Body of pancreas (tissue), 4 donors: ENCODE measurements around the gene MYH11. TPM values are rescaled to one million over a fixed set of nuclear protein-coding genes. Genes with fewer than 3 reads are reported as not detected.

Experiments used
- ATAC-seq: fragments of 150-250 bp; one replicate; pipeline ENCODE4 v1.9.1; 2016
- DNase-seq, 4 donors: peaks; one replicate each; pipeline ENCODE4 v3.0.0-alpha.2; 2019
- H3K27ac ChIP-seq, 4 donors: fragments of 200-600 bp; sonication (generic); 1 replicate in 3 of 4; 2 replicates in 1 of 4; pipeline versions ENCODE4 v1.5.1 to v1.6.1; 2016 to 2019; ENCODE audit warnings: mild to moderate bottlenecking in 1 of 4, mixed read lengths in 1 of 4, moderate library complexity in 1 of 4
- H3K27me3 ChIP-seq, 2 donors: fragments of 200-600 bp; sonication (generic); one replicate each; pipeline ENCODE4 v1.6.0; 2016; ENCODE audit warnings: mild to moderate bottlenecking in 1 of 2
- H3K36me3 ChIP-seq, 2 donors: fragments of 200-600 bp; sonication (generic); replicated peaks in 1 of 2; 2 replicates each; pipeline ENCODE4 v1.5.1; 2016; ENCODE audit warnings: low read depth in 2 of 2; ENCODE audit not compliant: insufficient read depth in 1 of 2
- H3K4me1 ChIP-seq: fragments of 200-600 bp; sonication (generic); one replicate; pipeline ENCODE4 v1.6.0; 2016
- H3K4me3 ChIP-seq, 2 donors: fragments of 200-600 bp; sonication (generic); 1 replicate in 1 of 2; 2 replicates in 1 of 2; pipeline ENCODE4 v1.5.1; 2016 to 2019
- H3K9me3 ChIP-seq, 3 donors: fragments of 200-600 bp; sonication (generic); 1 replicate in 2 of 3; 2 replicates in 1 of 3; pipeline ENCODE4 v1.5.1; 2016
- CTCF ChIP-seq, 7 experiments: fragments of 450-650 bp in 4 of 7; fragments of 200-600 bp in 3 of 7; sonication (generic) in 3 of 7; IDR thresholded peaks; one replicate each; pipeline ENCODE4 v1.5.1; 2016 to 2019; ENCODE audit warnings: antibody characterized with exemption in 7 of 7
- POLR2A ChIP-seq, 3 donors: fragments of 450-650 bp; IDR thresholded peaks; one replicate each; pipeline ENCODE4 v1.6.1; 2016; ENCODE audit warnings: antibody characterized with exemption in 3 of 3, mild to moderate bottlenecking in 2 of 3
- WGBS, 2 donors: methylation state at CpG; one replicate each; pipeline ENCODE4 v1.1.5; 2017; 5-methylcytosine and 5-hydroxymethylcytosine counted together
- intact Hi-C: fragments of 100-400 bp; cut with DNase I; formaldehyde crosslinking; loops from one replicate; pipeline ENCODE4 v1.15.1; 2023
- total RNA-seq, 2 donors: library from RNA; depleted of rRNA; stranded (reverse); fragments of >200 nt; gene quantifications; one replicate each; pipeline ENCODE4 v1.1.0, GENCODE V29; 2016

MYH11 gene
- total RNA-seq, 2 donors from 2014 or later = 14.2 to 19.7 TPM

GRCh38 chr16:15752717-15753488 is 103.9 kb downstream of the MYH11 start:
- Histone ChIP-seq H3K36me3 (no peaks in the 10 kb centered on the region), H3K9me3 (no peaks in the 10 kb centered on the region), H3K27ac (no peak overlapping the region), H3K4me3 (no peak overlapping the region), H3K4me1 (no peaks in the 10 kb centered on the region), H3K27me3 (no peaks in the 10 kb centered on the region)
- intact Hi-C loops = no loop called here
- WGBS, 2 donors = 77 to 79% methylated on average over 6 to 12 of the region's 12 CpGs
- TF ChIP-seq CTCF (IDR thresholded peaks at IDR 0.05) = no peak
- DNase-seq (no peak), ATAC-seq (no peak)

GRCh38 chr16:15751940-15752339 is 104.9 kb downstream of the MYH11 start:
- ATAC-seq (no peak), DNase-seq (no peak)
- Histone ChIP-seq H3K27ac (no peak overlapping the region), H3K4me3 (no peak overlapping the region), H3K36me3 (no peaks in the 10 kb centered on the region), H3K27me3 (no peaks in the 10 kb centered on the region), H3K9me3 (no peaks in the 10 kb centered on the region), H3K4me1 (no peaks in the 10 kb centered on the region)
- 86% methylated on average over 6 to 7 of the region's 7 CpGs for WGBS, 2 donors
- intact Hi-C loops = no loop called here
- no peak for TF ChIP-seq POLR2A (IDR thresholded peaks at IDR 0.05)

- DNase-seq = no peak
- Histone ChIP-seq H3K4me3 (no peak overlapping the region), H3K27ac (no peak overlapping the region), H3K4me1 (no peaks in the 10 kb centered on the region), H3K27me3 (no peaks in the 10 kb centered on the region), H3K36me3 (no peaks in the 10 kb centered on the region), H3K9me3 (no peaks in the 10 kb centered on the region)
- no peak for TF ChIP-seq CTCF (IDR thresholded peaks at IDR 0.05)
- TF ChIP-seq POLR2A (IDR thresholded peaks at IDR 0.05) = no peak
- intact Hi-C loops = no loop called here
- no peak for ATAC-seq
- 77 to 81% methylated on average over 5 to 17 of the region's 18 CpGs for WGBS, 2 donors
Observed at GRCh38 chr16:15749985-15750384, 106.8 kb downstream of the MYH11 start.

- no peak for TF ChIP-seq POLR2A (IDR thresholded peaks at IDR 0.05)
- no peak overlapping the region for H3K27ac ChIP-seq
- H3K27me3 ChIP-seq = no peaks in the 10 kb centered on the region
- DNase-seq (no peak), ATAC-seq (no peak)
- H3K9me3 ChIP-seq = no peaks in the 10 kb centered on the region
- 31 to 40% methylated on average over 2 of the region's 2 CpGs for whole genome bisulfite sequencing, 2 donors
- intact Hi-C loops = no loop called here
- H3K4me3 ChIP-seq = no peak overlapping the region
- no peaks in the 10 kb centered on the region for H3K4me1 ChIP-seq
- no peaks in the 10 kb centered on the region for H3K36me3 ChIP-seq
Observed at GRCh38 chr16:15749371-15749770, 107.5 kb downstream of the MYH11 start.

GRCh38 chr16:15748654-15749053 is 108.2 kb downstream of the MYH11 start:
- H3K4me1 ChIP-seq = no peaks in the 10 kb centered on the region
- no peak for ATAC-seq
- no peak overlapping the region for H3K4me3 ChIP-seq
- no peaks in the 10 kb centered on the region for H3K27me3 ChIP-seq
- H3K9me3 ChIP-seq = no peaks in the 10 kb centered on the region
- no peak overlapping the region for H3K27ac ChIP-seq
- intact Hi-C loops = no loop called here
- WGBS, 2 donors = 86 to 95% methylated on average over 2 of the region's 2 CpGs
- no peaks in the 10 kb centered on the region for H3K36me3 ChIP-seq
- no peak for DNase-seq
- no peak for TF ChIP-seq CTCF (IDR thresholded peaks at IDR 0.05)
- TF ChIP-seq POLR2A (IDR thresholded peaks at IDR 0.05) = no peak

GRCh38 chr16:15747937-15748336 is 108.9 kb downstream of the MYH11 start:
- no peaks in the 10 kb centered on the region for H3K4me1 ChIP-seq
- DNase-seq (no peak), ATAC-seq (no peak)
- intact Hi-C loops = no loop called here
- no peaks in the 10 kb centered on the region for H3K27me3 ChIP-seq
- no peak overlapping the region for H3K27ac ChIP-seq
- 79 to 87% methylated on average over 4 to 14 of the region's 14 CpGs for WGBS, 2 donors
- no peak for TF ChIP-seq POLR2A (IDR thresholded peaks at IDR 0.05)
- no peak for TF ChIP-seq CTCF (IDR thresholded peaks at IDR 0.05)
- H3K36me3 ChIP-seq = no peaks in the 10 kb centered on the region
- H3K4me3 ChIP-seq = no peak overlapping the region
- no peaks in the 10 kb centered on the region for H3K9me3 ChIP-seq
